GM18508 (cell line): ENCODE results near the gene TRIO.

ENCODE experiments used
- ATAC-seq: cut with Tn5 transposase; IDR thresholded peaks from one replicate; pipeline ENCODE4 v1.9.1; 2021; ENCODE audit warnings: moderate number of reproducible peaks; ENCODE audit not compliant: insufficient read depth, unreplicated experiment

The TRIO gene

GRCh38 chr5:14273207-14273767, 130.1 kb downstream of the TRIO start:
- no peak for ATAC-seq

- no peak for ATAC-seq
Observed at GRCh38 chr5:14276380-14276779, 133.2 kb downstream of the TRIO start.

GRCh38 chr5:14277385-14278320, 134.5 kb downstream of the TRIO start:
- no peak for ATAC-seq

GRCh38 chr5:14280294-14280854, 137.2 kb downstream of the TRIO start:
- ATAC-seq: no peak

GRCh38 chr5:14281746-14282181, 138.6 kb downstream of the TRIO start:
- peak; percentile 40 for ATAC-seq

- ATAC-seq: no peak
Observed at GRCh38 chr5:14283139-14283538, 140.0 kb downstream of the TRIO start.

GRCh38 chr5:14284392-14285148, 141.4 kb downstream of the TRIO start:
- no peak for ATAC-seq

GRCh38 chr5:14286007-14286406, 142.9 kb downstream of the TRIO start:
- no peak for ATAC-seq

- peak; percentile 71 for ATAC-seq
Observed at GRCh38 chr5:14286574-14287421, 143.7 kb downstream of the TRIO start.

- no peak for ATAC-seq
Observed at GRCh38 chr5:14292766-14293658, 149.9 kb downstream of the TRIO start.

GRCh38 chr5:14295610-14296009, 152.5 kb downstream of the TRIO start:
- ATAC-seq: no peak

- ATAC-seq: no peak
Observed at GRCh38 chr5:14296533-14297331, 153.6 kb downstream of the TRIO start.

GRCh38 chr5:14297697-14298096, 154.6 kb downstream of the TRIO start:
- ATAC-seq: no peak

- no peak for ATAC-seq
Observed at GRCh38 chr5:14298126-14298847, 155.1 kb downstream of the TRIO start.

GRCh38 chr5:14299666-14300065, 156.5 kb downstream of the TRIO start:
- no peak for ATAC-seq

GRCh38 chr5:14301186-14301585, 158.0 kb downstream of the TRIO start:
- no peak for ATAC-seq

- no peak for ATAC-seq
Observed at GRCh38 chr5:14302330-14302729, 159.2 kb downstream of the TRIO start.
